ENCODE measurements around the gene FPR2.

The FPR2 gene

GRCh38 chr19:51811344-51811743 is 50.4 kb downstream of the FPR2 start:
- no peak for TF ChIP-seq CTCF (IDR thresholded peaks at IDR 0.05; ENCODE audit: low read depth, low read length)
- Histone ChIP-seq H3K27ac (no peak overlapping the region), H3K9me3 (ENCODE audit: severe bottlenecking) (peaks cover 18% of the 10 kb centered on the region), H3K27me3 (ENCODE audit: insufficient read depth, low read depth, severe bottlenecking) (peaks cover 78% of the 10 kb centered on the region), H3K4me3 (ENCODE audit: low read depth, low read length) (no peak overlapping the region), H3K36me3 (no peaks in the 10 kb centered on the region)
- no peak for DNase-seq

GRCh38 chr19:51815043-51815442 is 54.1 kb downstream of the FPR2 start:
- Histone ChIP-seq H3K27me3 (ENCODE audit: insufficient read depth, low read depth, severe bottlenecking) (peaks cover 64% of the 10 kb centered on the region), H3K36me3 (no peaks in the 10 kb centered on the region), H3K4me3 (ENCODE audit: low read depth, low read length) (no peak overlapping the region), H3K9me3 (ENCODE audit: severe bottlenecking) (peaks cover 16% of the 10 kb centered on the region), H3K27ac (no peak overlapping the region)
- DNase-seq = no peak
- TF ChIP-seq CTCF (IDR thresholded peaks at IDR 0.05; ENCODE audit: low read depth, low read length) = no peak

GRCh38 chr19:51816711-51817110 is 55.7 kb downstream of the FPR2 start:
- Histone ChIP-seq H3K4me3 (ENCODE audit: low read depth, low read length) (no peak overlapping the region), H3K27ac (no peak overlapping the region), H3K9me3 (ENCODE audit: severe bottlenecking) (peaks cover 8% of the 10 kb centered on the region), H3K27me3 (ENCODE audit: insufficient read depth, low read depth, severe bottlenecking) (peaks cover 54% of the 10 kb centered on the region), H3K36me3 (no peaks in the 10 kb centered on the region)
- DNase-seq = no peak
- no peak for TF ChIP-seq CTCF (IDR thresholded peaks at IDR 0.05; ENCODE audit: low read depth, low read length)

- Histone ChIP-seq H3K9me3 (ENCODE audit: severe bottlenecking) (peaks cover 3% of the 10 kb centered on the region), H3K4me3 (ENCODE audit: low read depth, low read length) (no peak overlapping the region), H3K36me3 (no peaks in the 10 kb centered on the region), H3K27ac (no peak overlapping the region), H3K27me3 (ENCODE audit: insufficient read depth, low read depth, severe bottlenecking) (peaks cover 41% of the 10 kb centered on the region)
- TF ChIP-seq CTCF (IDR thresholded peaks at IDR 0.05; ENCODE audit: low read depth, low read length) = no peak
- DNase-seq = no peak
Observed at GRCh38 chr19:51820011-51820410, 59.0 kb downstream of the FPR2 start.
